Measurements from ENCODE around the gene NFE2.
"Not testable (repeated sequence)": the region's sequence is repeated elsewhere in the genome, so short reads cannot be mapped to it uniquely, and the experiment has no call there.

Gene NFE2

DNA sequence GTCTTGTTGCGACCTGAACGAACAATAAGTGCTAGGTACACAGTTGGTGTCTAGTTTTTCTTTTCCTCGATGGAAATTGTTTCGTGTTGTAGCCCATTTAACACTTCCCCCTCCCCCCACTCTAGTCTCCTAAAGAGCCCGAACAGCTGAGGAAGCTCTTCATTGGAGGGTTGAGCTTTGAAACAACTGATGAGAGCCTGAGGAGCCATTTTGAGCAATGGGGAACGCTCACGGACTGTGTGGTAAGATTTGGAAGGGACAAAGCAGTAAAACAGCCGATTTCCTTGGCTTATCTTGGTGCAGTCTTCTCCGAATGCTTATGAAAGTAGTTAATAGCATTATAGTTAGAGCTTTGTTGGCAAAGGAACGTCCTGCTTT is 19.6 kb downstream of the NFE2 start:
- DNase-seq: not testable (repeated sequence)

DNA sequence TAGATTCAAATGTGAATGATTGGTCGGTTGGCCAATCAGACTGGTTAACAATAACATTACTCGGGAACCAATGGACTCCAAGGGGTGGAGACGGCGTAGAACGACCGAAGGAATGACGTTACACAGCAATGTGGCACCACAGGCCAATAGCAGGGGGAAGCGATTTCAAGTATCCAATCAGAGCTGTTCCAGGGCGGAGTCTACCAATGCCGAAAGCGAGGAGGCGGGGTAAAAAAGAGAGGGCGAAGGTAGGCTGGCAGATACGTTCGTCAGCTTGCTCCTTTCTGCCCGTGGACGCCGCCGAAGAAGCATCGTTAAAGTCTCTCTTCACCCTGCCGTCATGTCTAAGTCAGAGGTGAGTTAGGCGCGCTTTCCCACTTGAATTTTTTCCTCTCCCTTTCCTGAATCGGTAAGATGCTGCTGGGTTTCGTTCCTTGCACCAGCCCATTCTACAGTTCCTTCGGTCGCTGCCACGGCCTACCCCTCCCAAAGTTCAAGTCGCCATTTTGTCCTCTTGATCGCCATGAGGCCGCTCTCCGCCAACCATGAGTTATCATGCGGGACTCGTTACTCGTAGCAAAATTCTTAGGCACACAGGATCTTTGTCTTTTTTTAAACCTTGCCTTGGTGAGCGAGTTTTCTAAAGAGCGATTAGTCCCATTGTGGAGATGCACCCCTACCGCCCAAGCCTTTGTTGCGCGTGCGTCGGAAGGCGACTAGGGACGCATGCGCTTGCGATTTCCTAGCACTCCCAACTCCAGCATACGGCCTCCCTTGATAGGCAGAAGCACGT is 20.2 kb downstream of the NFE2 start, which contains the start of gene HNRNPA1:
Gene HNRNPA1, plus strand, starts transcription at position 259 of the 793 bp plus-strand sequence. Its CDS starts 82 bp downstream, at position 341.
- DNase-seq: peak; percentile 100

DNA sequence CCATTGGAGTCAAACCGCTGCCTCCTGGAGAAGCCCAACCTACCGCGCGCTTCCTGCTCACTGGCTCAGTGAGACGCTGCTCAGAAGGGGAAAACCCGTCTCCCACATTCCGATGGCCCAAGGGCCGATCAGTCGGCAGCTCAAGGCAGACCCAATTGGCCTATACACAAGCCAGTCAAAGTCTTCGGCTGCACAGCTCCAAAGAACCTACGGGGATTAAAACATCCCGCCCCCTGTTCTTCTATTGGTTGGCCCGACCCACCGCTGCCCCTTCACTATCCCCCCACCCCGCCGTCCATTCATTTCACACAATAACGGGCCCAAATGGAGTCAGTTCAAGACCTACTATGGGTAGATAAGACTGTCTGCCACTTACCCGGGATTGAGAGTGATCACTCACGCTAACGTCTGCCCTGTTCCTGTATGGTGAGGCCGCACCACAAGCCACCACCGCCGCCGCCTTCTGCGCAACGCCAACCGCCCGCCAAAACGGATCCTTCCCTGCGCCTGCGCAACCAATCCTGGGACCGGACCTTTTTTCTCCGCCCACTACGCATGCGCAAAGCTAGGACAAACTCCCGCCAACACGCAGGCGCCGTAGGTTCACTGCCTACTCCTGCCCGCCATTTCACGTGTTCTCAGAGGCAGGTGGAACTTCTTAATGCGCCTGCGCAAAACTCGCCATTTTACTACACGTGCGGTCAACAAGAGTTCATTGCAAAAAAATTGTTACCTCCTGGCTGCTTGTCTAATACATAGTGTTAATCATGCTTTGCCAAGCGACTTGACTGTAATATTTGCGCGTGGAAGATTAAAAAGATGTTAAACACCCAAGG is 21.0 kb downstream of the NFE2 start, which contains the start of gene CBX5:
Gene CBX5, minus strand, starts transcription at position 491 of the 836 bp plus-strand sequence. CDS start 22,472 bp downstream, outside the sequence.
- DNase-seq: peak; percentile 99

DNA sequence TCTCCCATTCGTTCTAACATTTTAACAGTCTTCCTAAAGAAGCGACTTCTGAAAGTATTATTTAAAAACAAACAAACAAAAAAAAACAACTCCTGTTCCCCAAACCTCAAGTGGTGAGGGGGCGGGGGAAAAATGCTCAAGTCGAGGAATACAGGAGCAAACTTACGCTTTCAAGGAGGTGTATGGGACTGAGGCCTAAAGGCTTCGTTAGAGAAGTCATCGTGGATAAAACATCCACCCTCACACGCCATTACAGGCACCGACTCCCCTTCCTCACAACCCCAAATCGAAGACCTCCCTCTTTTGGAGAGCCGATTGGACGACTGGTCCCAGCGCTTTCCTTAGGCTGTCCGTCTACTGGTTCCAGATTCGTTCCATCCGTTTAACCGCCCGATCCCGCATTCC is 21.6 kb downstream of the NFE2 start:
- DNase-seq: no peak

DNA sequence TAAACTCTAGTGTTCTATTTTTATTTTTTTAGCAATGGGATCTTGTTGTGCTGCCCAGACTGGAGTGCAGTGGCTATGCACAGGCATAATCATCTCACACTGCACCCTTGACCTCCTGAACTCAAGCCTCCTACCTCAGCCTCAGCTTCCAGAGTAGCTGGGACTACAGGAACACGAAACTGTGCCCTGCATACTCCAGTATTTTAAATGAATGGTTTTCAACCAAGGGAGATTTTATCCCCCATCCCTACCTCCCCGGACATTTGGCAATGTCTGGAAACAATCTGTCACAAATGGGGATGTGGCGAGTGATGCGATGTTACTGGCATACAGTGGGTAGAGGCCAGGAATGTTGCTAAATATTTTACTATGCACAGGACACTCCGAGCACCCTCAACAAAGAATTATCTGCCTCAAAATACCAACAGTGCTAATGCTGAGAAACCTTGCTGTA is 23.0 kb downstream of the NFE2 start:
- DNase-seq: no peak

DNA sequence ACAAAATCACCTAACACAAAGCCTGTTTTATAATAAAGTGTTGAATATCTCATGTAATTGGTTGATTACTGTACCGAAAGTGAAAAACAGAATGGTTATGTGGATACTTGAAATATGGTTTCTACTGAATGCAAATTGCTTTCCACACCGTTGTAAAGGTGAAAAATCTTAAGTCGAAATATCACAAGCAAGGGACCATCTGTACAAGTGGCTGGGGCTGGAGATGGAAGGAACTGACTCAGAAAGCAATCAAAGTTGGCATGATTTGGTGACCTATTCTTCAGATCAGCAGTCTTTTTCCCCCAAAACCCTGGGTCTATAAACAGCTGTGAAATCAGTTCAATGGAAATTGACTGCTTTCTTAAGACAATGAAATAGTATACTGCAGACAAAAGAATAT is 24.4 kb downstream of the NFE2 start:
- DNase-seq: no peak

DNA sequence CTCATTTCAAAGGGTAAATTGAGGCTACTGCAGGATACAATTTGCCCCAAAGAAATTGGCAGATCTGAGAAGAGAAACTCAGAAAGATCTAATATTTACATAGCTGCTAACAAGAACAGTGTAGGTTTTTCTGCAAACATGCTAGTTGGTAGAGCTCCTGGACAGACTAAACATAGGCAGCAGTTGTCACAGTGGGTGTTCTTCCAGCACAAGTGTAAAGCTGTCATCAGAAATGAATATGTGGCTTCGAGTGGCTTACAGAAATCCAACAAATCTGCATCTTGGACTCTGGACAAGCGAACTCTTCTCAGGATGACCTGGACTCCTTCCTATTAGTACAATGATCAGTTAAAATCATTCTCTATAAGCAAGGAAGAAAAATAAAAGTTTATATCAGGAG is 26.8 kb downstream of the NFE2 start:
- peak; percentile 18 for DNase-seq

DNA sequence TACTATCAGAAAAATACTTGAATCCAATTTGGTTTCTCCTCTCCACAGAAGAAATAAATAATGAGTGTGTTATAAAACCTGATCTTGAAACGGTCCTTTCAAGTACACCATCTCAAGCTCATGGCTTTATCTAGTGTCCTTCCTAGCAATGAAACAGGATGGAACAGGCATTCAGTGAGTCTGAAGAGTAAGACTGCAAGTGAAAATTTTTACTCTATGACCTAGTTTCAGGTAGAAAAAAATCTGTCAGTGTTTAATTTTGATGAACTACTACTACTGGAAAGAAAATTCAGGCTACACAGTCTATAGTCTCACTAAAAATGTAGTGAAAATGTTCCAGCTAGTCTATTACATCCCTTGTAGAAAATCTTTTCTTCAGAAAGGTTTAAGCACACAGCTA is 28.6 kb downstream of the NFE2 start:
- no peak for DNase-seq

DNA sequence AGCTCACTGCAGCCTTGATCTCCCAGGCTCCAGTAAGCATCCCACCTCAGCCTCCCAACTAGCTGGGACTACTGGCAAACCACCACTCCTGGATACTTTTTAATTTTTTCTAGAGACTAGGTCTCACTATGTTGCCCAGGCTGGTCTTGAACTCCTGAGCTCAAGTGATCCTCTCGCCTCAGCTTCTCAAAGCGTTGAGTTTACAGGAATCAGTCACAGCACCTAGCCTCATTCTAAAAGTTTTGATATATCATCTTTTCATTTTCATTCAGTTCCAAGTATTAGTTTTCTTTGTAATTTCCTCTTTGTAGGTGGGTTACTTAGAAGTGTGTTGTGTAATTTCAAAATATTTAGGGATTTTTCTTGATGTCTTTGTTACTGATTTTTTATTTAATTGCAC is 30.5 kb downstream of the NFE2 start:
- no peak for DNase-seq

DNA sequence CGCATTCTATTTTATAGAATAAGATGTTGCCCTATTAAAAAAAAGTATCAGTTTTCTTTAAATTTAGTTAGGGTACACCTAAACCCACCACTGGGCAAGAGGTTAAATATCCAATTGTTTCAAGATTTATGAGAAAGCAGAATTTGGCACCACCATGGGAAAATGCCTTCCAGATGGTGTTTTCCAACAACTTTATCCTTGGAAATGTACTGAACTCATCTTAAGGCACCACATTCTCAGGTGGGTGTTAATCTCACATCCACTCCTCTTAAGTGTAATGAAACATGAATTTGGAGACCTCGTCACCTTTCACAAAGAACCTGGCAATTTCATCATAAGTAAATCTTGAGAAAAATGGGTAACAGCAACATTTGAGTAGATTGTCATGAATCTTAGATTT is 34.0 kb downstream of the NFE2 start:
- DNase-seq: peak; percentile 50

DNA sequence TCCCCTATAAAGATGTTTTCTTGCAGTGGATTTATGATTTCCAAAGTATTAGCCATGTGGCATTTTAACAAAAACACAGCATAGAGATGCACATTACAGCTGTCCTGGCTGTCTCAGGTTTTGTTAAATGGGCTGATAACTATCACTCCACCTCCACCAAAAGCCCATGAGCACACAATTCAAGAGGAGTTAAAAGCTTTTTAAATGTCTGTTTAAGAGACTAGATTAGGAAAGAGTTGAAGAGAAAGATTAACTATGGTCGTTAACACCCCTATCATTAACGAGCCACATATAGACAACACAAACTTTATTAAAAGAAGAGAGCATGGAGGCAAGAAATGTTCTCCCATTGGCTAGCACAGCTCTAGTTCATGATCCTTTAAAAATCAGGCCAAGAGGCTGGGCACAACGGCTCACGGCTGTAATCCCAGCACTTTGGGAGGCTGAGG is 35.4 kb downstream of the NFE2 start:
- no peak for DNase-seq

DNA sequence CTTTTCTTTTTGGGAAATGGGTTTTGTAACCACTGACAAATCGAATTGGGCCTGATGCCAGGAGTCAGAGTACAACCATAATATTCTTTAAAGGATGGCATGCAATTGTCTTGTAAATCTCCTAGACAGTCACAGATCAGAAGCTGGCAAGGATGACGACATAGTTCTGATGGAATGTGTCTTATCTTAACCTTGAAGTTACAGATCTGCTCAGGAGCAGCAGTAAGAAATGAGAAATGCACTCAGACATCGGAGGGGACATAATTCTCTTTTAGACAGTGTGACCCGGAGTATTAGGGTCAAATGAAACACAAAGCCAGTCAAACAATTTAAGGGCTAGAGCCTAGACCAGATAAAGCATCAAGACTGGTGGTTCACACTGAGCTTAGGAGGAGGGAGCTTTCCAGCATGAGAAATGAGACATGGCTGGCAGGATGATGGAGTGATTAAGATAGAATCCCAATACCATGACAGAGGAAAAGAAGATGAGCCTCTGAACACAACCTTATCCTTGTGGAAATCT is 38.4 kb downstream of the NFE2 start:
- DNase-seq: peak; percentile 24

DNA sequence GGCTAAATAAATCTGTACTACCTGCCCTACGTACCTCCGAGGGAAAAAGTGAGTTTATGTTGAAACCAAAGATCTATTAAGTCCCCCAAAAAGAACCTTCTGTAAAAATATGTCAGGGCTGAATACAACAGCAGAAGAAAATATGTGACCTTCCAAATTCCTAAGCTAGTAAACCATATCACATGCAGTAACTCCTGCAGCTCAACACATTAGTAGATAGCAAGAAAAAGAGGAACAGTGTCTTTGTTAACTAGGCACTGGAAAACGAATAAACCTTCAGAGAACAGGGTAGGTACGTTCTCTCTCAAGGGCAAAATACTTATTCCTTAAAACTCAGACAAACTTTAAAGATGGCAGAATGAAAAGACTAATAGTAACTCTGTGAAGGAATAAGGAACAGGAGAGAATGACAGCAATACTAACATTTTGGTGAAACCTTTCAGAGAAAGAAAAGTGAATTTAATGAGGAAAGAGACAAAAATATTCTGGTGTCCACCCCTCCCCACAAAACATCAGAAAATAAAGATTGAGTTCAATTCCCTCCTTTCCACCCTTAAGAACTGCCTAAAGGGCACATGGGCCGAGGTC is 38.9 kb downstream of the NFE2 start:
- no peak for DNase-seq

DNA sequence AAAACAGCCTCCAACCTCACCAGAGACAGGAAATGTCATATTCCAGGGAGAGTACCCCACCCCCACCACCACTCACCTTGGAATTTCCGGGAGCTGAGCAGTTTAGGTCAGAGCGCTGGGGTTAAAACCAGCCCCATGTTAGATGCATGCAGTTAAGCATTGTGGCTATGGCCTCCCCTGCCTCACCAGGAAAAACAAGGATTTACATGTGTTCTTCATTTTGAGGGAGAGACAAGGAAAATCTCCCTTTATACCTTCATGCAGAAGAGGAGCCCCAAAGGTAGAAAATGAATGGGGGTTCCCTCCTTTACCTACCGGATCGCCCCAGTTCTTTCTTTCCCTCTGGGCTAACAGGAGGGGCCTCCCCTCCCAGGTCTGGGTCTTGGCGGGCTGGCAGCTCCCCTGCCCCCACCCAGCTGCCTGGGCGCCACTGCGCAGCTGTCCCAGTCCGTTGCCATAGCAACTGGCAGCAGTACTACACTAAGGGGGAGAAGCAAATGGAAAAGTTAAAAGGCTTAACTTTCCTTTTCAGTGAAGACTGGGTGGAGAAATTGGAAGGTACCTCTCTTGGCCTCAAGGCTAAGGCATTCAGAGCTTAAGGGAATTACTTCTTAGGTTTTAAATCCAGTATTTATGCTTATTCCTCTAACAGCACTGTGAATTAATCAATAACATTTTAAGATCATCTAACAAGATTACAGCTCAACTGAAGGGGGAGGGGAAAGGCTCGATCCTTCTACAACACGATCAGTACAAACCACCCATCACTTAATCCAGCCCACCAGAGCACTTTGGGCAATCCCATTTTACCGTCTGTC is 41.4 kb downstream of the NFE2 start:
- peak; percentile 97 for DNase-seq

DNA sequence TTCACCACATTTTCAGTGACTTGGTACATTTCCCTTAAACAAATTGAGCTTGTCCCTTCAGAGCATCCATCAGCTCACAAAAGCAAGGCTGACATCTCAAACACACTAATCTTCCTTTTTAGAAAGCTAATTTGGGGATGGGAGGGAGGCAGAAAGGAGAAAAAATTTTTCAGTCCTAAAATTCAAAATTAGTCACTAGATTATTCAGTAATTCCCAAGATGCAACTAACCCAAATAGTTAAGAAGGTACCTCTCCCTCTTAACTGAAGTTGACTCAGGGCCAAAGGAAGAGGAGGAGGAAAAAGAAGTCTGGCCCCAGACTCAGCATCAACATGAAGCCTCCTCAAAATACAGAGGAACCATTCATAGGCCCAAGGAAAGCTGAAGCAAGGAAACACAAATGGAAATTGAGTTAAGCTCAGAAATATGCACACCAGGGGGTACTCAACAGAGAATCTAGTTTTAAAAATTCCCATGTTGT is 42.6 kb downstream of the NFE2 start:
- DNase-seq: no peak

DNA sequence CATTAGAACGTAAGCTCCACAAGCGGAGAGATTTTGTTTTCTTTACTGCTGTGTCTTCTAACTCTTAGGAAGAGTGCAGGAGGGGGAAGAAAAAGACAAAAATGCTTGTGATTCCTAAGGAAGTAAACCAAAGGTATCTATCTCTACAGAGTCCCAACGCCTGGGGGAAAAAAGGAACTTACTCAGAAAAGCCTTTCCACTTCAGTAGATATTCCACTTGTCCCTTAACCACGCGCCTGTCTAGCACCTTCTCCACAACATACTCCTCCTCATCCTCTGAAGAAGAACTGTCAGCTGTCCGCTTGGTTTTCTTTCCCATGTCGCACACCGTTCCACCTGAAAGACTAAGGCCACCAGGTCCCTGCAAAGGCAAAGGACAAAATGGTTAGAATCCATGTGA is 43.5 kb downstream of the NFE2 start:
- DNase-seq: no peak

DNA sequence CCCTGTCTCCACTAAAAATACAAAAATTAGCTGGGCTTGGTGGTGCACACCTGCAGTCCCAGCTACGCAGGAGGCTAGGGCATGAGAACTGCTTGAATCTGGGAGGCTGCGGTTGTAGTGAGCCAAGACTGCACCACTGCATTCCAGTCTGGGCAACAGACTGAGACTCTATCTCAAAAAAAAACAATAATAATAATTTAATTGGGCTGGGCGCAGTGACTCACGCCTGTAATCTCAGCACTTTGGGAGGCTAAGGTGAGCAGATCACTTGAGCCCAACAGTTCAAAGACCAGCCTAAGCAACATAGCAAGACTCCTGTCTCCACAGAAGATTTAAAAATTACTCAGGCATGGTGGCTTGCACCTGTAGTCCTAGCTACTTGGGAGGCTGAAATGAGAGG is 47.6 kb downstream of the NFE2 start:
- no peak for DNase-seq

DNA sequence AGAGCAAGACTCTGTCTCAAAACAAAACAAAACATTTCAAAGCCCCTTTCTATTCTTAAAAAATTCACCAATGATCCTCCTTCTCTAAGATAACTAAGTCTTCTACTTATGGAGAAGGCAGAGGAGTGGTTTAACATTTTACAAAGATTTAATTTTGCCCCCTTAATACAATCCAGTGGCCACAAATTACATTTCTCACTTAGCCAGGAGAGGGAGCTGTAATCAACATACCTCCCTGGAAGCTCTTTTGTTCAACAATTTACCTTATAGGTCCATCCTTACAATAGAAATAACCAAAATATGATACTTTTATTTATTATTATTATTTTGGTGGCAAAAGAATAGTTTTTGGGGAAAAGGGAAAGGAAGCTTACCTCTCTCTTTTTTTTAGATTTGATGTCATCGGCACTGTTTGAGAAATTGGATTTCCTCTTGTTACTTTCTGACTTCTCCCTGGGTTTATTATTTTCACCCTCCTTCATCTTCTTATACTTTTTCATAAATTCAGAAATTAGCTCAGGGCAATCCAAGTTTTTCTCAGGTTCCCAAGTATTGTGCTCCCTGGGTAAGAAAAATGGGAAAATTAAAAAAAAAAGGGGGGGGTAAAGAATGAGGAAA is 49.0 kb downstream of the NFE2 start:
- peak; percentile 48 for DNase-seq

DNA sequence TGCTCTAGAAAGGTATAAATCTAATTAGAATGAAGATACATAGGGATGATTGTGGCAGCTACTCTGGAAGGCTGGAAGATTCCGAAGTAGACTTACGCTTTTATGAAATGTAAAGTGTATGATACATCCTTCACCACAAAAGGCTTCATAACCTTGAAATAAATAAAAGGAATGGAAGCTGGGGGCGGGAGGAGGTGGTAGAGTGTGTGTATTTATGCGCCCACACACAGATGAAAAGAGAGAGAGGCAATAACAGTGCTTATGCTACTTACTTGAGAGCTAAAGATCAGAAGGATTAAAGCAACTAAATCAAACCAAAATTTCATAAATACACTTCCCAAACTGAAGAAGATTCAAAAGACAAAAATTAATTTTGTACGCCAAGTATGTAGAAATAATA is 51.3 kb downstream of the NFE2 start:
- no peak for DNase-seq

DNA sequence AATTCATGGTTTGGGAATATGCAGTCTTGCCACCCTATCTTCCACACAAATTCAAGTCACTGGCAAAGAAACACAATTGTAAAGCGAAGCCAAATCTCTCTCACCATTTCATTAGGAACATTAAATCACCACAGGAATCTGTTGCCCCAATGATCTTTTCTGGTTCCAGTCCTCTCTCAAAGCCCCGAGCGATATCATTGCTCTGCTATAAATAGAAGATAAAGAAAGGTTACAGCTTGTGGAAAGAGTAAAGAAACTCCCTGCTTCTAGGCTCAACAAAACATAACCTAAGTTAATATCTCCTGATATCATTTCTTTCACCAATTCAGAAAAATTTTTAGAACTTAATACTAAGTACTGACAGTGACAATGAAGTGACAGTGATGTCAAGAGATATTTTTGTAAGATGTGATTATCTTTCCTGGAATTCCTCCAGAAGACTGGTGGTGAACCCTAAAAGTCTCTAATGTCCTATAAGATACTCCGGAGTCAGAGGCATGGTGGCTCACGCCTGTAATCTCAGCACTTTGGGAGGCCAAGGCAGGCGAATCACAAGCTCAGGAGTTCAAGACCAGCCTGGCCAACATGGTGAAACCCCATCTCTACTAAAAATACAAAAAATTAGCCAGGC is 54.7 kb downstream of the NFE2 start:
- no peak for DNase-seq

Measured in NCI-H2171 treated with DMSO at 0.1 percent for 48 hours (cell line).